Activated T-cell treated with anti-CD3 and anti-CD28 coated beads, Interleukin-2, amount 50 U/mL, for 4 hours (primary cell): Measurements from ENCODE around the gene ITGAL. TPM values are rescaled to one million over a fixed set of nuclear protein-coding genes. Genes with fewer than 3 reads are reported as not detected.
A peak's percentile ranks its signal among the peaks of the same experiment; 100 is the strongest.

ENCODE experiments used
- ATAC-seq, 2 donors: fragments of 200-7000 bp; cut with Tn5 transposase; one replicate each; pipeline ENCODE4 v1.10.0; 2021
- DNase-seq: peaks from one replicate; pipeline ENCODE4 v3.0.0-alpha.2; 2020
- H3K27me3 Mint-ChIP-seq: one replicate; pipeline ENCODE4 v1.8.0; 2021; ENCODE audit warnings: low read depth, mixed read lengths
- H3K36me3 Mint-ChIP-seq: one replicate; pipeline ENCODE4 v1.8.0; 2022; ENCODE audit warnings: mixed read lengths; ENCODE audit not compliant: insufficient read depth
- H3K4me1 Mint-ChIP-seq: one replicate; pipeline ENCODE4 v1.8.0; 2021; ENCODE audit warnings: low read depth, mixed read lengths
- H3K4me3 Mint-ChIP-seq: one replicate; pipeline ENCODE4 v1.8.0; 2021; ENCODE audit warnings: mild to moderate bottlenecking, moderate library complexity, mixed read lengths
- H3K9me3 Mint-ChIP-seq: one replicate; pipeline ENCODE4 v1.8.0; 2021; ENCODE audit warnings: mixed read lengths
- total RNA-seq, 3 donors: library from RNA; stranded (reverse); gene quantifications; one replicate each; pipeline ENCODE4 v1.2.1, GENCODE V29; 2021

The ITGAL gene
- total RNA-seq, 3 donors from 2014 or later, result 193 to 259 (median 220) TPM

DNA sequence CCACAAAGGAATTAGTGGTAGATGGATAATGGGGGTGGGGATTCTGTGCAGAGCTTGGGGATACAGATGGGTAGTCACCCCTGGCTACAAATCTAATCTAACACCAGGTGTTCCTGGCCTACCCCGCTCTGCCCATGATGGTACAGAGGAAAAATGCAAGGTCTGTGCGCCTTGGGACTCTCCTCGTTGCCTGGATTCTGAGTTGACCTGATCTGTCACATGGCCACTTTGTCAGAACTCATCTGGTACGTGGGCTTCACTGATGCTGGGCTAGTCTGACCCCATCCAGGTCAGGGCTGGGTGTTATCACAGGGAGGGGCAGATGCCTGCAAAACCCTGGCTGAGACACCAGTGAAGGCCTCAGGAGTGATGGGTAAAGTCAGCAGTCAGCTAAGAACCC lies 80.4 kb downstream of the ITGAL start:
- Mint-ChIP-seq H3K27me3 (no peaks in the 10 kb centered on the region), H3K4me3 (no peak overlapping the region), H3K9me3 (no peaks in the 10 kb centered on the region), H3K36me3 (peaks cover 15% of the 10 kb centered on the region), H3K4me1 (peaks cover 58% of the 10 kb centered on the region)
- DNase-seq (no peak), ATAC-seq (no peak)

DNA sequence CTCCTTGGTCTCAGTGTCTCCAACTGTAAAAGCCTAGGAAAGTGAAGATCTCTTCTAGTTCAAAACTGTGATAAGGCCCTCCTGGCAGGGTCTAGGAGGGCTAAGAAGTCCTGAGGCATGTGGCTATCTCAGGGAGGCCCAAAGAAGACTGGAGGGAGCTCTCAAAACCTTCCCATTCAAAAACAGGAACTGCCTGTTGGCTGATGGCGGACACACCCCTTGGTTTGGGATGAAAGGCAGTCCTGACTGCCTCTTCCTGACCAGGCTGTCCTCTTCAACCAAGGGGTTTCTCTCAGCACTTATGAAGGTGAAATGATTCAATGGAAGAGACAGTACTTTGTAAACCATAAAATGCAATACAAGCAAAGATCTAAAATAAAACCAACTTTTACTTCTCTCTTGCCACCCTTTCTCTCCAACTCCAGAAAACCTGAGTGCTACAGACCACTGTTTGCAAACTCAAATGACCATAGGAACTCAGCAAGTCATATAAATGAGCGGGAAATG lies 80.9 kb downstream of the ITGAL start:
- no peak for DNase-seq
- ATAC-seq, result no peak
- no peaks in the 10 kb centered on the region for H3K9me3 Mint-ChIP-seq
- peaks cover 58% of the 10 kb centered on the region for H3K4me1 Mint-ChIP-seq
- H3K4me3 Mint-ChIP-seq, result no peak overlapping the region
- H3K27me3 Mint-ChIP-seq, result no peaks in the 10 kb centered on the region
- H3K36me3 Mint-ChIP-seq, result peaks cover 15% of the 10 kb centered on the region

DNA sequence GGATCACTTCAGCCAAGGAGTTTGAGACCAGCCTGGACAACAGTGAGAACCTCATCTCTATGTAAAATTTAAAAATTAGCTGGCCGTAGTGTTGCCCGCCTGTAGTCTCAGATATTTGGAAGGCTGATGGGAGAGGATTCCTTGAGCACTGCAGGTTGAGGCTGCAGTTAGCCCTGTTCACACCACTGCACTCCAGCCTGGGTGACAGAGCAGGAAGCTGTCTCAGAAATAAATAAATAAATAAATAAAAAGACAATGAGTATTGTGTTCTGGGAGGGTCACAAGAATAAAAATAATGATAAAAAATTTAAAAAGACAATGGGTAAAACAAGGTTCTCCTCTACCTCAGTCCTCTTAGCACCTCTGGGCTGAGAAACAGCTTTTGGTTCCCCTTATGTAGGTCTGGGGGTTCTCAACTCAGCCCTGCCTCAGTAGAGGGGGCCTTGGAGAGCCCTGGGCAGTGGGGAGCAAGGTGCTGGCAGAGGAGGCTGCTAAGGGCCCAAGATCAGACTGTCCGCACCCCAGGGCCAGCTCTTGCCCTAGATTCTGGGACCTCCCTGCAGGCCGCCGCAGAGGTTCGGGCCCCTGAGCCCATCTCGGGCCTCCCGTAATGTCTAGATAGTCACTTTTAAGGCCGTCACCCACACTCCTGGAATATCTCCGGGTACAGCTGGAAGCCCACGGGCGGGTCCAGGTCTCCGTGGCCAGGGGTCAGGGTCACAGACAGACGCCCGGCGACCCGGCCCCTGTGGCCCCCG lies 82.2 kb downstream of the ITGAL start:
- no peak for DNase-seq
- Mint-ChIP-seq H3K9me3 (no peaks in the 10 kb centered on the region), H3K27me3 (no peaks in the 10 kb centered on the region), H3K36me3 (peaks cover 15% of the 10 kb centered on the region), H3K4me1 (peaks cover 58% of the 10 kb centered on the region), H3K4me3 (no peak overlapping the region)
- ATAC-seq, result no peak

DNA sequence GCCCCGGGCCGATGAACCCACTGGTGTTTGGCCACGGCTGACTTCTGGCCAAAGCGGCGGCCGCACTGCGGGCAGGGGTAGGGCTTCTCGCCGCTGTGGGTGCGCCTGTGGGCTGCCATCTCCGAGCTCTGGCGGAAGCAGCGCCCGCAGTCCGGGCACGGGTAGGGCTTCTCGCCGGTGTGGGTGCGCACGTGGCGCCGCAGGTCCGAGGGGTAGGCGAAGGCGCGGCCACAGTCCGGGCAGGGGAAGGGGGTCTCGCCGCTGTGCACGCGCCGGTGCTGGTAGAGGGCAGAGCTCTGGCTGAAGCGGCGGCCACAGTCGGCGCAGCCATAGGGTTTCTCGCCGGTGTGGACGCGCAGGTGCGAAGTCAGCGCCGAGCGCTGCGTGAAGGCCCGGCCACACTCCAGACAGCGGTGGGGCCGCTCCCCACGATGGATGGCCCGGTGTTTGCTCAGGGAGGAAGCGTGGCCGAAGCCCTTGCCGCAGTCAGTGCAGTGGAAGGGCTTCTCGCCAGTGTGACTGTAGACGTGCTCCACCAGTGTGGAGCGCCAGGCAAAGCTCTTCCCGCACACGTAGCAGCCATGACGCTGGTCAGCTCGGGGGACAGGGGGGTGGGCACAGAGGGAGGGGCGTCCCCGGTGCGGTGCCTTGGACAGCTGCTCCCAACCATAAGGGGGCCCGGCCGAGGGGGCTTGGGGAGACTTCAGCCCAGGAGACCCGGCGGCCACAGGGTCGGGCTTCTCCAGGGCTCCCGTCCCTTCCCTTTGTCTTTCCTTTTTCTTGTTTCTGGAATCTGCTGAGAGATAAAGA lies 83.0 kb downstream of the ITGAL start:
- Mint-ChIP-seq H3K9me3 (no peaks in the 10 kb centered on the region), H3K27me3 (no peaks in the 10 kb centered on the region), H3K4me1 (peaks cover 58% of the 10 kb centered on the region), H3K36me3 (peaks cover 15% of the 10 kb centered on the region), H3K4me3 (peak overlapping the region; percentile 89)
- ATAC-seq (no peak), DNase-seq (no peak)

DNA sequence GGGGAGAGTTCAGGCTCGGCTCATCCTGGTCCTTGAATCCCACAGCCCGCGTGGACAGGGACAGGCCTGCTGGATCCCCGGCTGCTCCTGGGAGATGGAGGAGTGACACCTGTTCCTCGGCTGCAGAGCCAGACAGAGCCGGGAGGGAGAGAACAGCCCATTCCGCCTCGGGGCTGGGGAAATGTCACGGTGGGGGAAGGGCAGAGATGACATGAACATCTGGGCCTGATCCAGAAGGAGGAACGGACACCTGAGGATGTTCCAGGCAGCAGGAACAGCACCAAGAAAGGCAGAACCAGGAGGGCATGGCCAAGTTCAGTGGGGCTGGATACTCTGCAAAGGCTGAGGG lies 83.6 kb downstream of the ITGAL start:
- DNase-seq, result no peak
- no peaks in the 10 kb centered on the region for H3K9me3 Mint-ChIP-seq
- peak overlapping the region; percentile 89 for H3K4me3 Mint-ChIP-seq
- peaks cover 58% of the 10 kb centered on the region for H3K4me1 Mint-ChIP-seq
- peaks cover 15% of the 10 kb centered on the region for H3K36me3 Mint-ChIP-seq
- no peak for ATAC-seq
- H3K27me3 Mint-ChIP-seq, result no peaks in the 10 kb centered on the region

DNA sequence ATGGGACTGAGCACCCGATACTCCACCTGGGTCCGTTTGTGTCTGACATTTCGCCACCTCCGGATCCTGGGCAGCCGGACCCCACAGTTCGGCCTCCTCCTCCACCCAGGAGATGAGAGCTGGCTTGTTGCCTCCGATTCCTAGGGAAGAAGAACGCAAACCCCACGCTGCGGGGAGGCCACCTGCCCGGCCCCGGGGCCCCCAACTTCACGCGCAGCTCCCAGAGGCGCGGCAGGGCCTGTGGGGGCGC lies 85.1 kb downstream of the ITGAL start:
- H3K9me3 Mint-ChIP-seq, result no peaks in the 10 kb centered on the region
- H3K27me3 Mint-ChIP-seq, result no peaks in the 10 kb centered on the region
- DNase-seq (no peak), ATAC-seq (peak in 1 of 2 donors; percentile 0)
- peaks cover 15% of the 10 kb centered on the region for H3K36me3 Mint-ChIP-seq
- peak overlapping the region; percentile 89 for H3K4me3 Mint-ChIP-seq
- H3K4me1 Mint-ChIP-seq, result peaks cover 49% of the 10 kb centered on the region

DNA sequence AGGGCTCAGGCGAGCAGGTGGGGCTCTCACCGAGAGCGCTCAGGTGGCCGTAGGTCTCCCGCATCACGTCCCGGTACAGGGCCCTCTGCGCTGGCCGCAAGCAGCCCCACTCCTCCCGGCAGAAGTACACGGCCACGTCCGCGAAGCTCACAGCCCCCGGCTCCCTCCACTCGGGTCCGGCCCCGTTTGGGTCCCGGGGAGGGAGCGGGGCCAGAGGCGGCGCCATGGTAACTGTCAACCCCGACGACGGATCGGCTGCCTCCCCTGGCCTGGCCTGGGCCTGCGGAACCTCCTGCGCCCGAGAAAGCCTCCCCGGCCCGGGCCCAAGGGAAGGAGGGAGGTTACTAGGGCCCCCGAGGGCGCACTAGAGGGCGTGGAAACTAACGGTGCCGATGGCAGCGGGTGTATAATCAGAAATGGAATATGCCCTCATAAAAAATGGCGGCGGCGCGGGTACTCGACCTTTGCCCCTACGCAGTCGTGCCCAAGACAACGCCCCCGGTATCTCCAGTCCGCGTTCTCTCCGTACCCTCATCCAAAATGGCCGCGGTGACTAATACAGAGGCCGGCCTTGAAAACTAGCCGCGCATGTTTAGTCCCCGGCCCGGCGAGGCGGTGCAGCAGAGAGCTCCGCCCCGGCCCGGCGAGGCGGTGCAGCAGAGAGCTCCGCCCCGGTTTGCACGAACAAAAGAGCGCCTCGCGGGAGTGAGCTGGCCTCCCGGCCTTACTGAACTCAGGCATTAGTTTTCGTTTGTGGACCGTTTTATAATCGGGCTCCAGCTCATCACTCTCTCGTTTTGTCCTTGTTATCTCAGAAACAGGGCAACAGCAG lies 85.6 kb downstream of the ITGAL start, which contains the start of gene ZNF764:
ZNF764 (minus strand) TSS at position 418 of the 832 bp plus-strand sequence; CDS start at position 226, 192 bp downstream.
- peaks cover 15% of the 10 kb centered on the region for H3K36me3 Mint-ChIP-seq
- DNase-seq (peak; percentile 96), ATAC-seq (peak; percentile 94 to 96)
- H3K4me3 Mint-ChIP-seq, result peak within 1 kb of the TSS; percentile 89
- H3K9me3 Mint-ChIP-seq, result no peaks in the 10 kb centered on the region
- no peaks in the 10 kb centered on the region for H3K27me3 Mint-ChIP-seq
- peaks cover 44% of the 10 kb centered on the region for H3K4me1 Mint-ChIP-seq

DNA sequence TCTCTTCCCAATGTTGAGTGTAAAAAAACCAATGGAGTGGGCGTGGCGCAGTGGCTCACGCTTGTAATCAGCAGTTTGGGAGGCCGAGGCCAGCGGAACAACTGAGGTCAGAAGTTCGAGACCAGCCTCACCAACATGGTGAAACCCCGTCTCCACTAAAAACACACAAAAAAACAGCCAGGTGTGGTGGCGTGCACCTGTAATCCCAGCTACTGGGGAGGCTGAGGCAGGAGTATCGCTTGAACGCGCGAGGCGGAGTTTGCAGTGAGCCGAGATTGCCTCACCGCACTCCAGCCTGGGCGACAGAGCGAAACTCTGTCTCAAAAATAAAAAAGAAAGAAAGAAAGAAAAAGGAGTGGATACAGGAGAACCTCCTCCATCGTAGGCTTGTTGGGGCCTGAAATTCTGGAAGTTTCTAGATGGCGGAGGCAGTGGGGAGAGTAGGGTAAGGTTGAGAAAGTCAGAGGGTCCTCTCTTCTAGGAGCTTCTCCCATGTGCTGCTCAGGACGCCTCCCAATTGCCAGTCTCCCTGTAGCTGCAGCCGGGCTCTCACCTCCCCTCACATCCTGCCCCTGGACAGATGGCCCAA lies 86.3 kb downstream of the ITGAL start:
- H3K4me3 Mint-ChIP-seq, result peak overlapping the region; percentile 89
- ATAC-seq (no peak), DNase-seq (no peak)
- peaks cover 37% of the 10 kb centered on the region for H3K4me1 Mint-ChIP-seq
- peaks cover 11% of the 10 kb centered on the region for H3K36me3 Mint-ChIP-seq
- no peaks in the 10 kb centered on the region for H3K27me3 Mint-ChIP-seq
- H3K9me3 Mint-ChIP-seq, result no peaks in the 10 kb centered on the region

DNA sequence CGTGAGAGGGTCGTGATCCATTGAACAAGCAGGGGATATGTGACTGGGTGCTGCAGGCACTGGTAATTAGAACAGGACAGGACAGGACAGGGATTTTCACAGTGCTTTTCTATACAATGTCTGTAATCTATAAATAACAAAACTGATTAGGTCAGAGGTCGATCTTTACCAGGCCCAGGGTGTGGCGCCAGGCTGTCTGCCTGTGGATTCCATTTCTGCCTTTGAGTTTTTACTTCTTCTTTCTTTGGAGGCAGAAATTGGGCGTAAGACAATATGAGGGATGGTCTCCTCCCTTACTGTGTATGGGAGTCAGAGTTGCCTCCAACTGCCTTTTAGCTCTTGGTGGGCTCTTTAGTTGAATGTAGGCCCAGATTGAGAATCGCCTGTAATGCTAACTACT lies 87.1 kb downstream of the ITGAL start:
- no peak for DNase-seq

DNA sequence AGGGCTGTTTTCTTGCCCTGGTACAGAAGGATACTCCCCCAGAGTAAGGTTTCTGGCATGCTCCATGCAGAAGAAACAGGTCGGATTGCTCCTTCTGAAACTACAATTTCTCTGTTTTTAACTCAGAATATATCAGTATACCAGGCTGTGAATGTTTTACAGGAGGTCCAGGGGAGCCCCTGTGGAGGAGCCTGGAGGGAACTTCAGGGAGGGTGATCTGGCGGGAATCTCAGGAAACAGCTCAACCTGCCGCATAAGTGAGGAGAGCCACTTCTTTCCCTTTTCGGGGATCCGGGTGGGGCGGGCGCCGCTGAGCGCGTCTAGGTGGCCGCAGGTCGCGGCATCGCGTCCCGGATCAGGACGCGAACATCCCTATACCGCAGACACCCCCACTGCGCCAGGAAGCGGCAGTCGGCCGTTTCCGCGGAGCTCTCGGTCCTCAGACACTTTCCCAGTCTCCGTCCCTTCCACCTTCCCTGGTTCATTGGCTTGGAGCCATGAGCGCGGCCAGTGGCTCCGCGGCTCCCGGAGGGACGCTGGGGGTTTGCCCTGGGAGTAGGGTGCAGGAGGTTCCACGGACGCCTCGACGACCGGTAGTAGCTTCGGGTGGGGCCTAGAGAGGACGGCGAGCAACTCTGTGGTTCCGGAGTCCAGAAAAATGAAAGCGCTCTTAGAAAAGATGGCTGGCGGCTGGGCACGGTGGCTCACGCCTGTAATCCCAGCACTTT lies 88.7 kb downstream of the ITGAL start:
- no peaks in the 10 kb centered on the region for H3K27me3 Mint-ChIP-seq
- H3K36me3 Mint-ChIP-seq, result peaks cover 1% of the 10 kb centered on the region
- H3K4me1 Mint-ChIP-seq, result peaks cover 30% of the 10 kb centered on the region
- H3K4me3 Mint-ChIP-seq, result peak overlapping the region; percentile 82
- no peaks in the 10 kb centered on the region for H3K9me3 Mint-ChIP-seq
- no peak for DNase-seq
- ATAC-seq, result no peak

More for the DNA sequence above, 87.1 kb downstream of the ITGAL start:
- Mint-ChIP-seq H3K36me3 (peaks cover 5% of the 10 kb centered on the region), H3K9me3 (no peaks in the 10 kb centered on the region), H3K27me3 (no peaks in the 10 kb centered on the region), H3K4me1 (peaks cover 30% of the 10 kb centered on the region), H3K4me3 (no peak overlapping the region)
- ATAC-seq, result no peak

DNA sequence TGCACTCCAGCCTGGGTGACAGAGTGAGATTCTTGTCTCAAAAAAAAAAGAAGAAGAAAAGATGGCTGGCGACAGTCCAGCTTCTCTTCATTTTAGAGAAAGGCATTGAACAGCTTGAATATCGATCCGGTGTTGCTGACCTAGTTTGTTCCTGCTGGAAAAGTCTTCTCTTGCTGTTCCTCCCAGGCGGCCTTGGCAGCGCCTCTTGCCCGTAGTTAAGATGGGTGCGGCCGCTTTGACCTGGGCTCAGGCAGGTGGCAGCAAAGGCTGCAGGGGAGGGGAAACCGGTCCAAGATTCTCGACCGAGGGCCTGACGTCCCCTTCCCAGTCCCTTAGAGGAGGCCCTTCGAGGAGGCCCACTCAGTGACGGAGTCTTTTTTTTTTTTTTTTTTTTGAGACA lies 89.5 kb downstream of the ITGAL start:
- ATAC-seq (no peak), DNase-seq (no peak)
- no peaks in the 10 kb centered on the region for H3K27me3 Mint-ChIP-seq
- peaks cover 33% of the 10 kb centered on the region for H3K4me1 Mint-ChIP-seq
- peak overlapping the region; percentile 82 for H3K4me3 Mint-ChIP-seq
- H3K36me3 Mint-ChIP-seq, result no peaks in the 10 kb centered on the region
- no peaks in the 10 kb centered on the region for H3K9me3 Mint-ChIP-seq

DNA sequence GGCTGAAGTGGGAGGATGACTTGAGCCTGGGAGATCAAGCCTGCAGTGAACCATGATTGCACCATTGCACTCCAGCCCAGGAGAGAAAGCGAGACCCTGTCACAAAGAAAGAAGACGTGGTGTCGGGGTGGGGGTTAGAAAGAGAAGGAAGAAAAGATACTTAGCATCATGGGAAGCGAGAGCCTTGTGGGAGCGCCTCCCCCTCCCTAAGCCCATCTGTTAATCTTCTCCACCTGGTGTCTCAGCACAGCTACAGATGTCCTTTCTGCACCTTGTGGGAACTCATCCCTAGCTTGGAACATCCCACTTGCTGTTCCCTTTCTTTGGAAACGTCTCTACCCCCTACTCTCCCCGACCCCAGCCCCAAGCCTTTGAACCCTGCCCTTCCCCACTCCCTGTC lies 93.0 kb downstream of the ITGAL start:
- Mint-ChIP-seq H3K36me3 (no peaks in the 10 kb centered on the region), H3K27me3 (no peaks in the 10 kb centered on the region), H3K4me3 (no peak overlapping the region), H3K9me3 (no peaks in the 10 kb centered on the region), H3K4me1 (peaks cover 37% of the 10 kb centered on the region)
- DNase-seq, result no peak
- ATAC-seq, result no peak

DNA sequence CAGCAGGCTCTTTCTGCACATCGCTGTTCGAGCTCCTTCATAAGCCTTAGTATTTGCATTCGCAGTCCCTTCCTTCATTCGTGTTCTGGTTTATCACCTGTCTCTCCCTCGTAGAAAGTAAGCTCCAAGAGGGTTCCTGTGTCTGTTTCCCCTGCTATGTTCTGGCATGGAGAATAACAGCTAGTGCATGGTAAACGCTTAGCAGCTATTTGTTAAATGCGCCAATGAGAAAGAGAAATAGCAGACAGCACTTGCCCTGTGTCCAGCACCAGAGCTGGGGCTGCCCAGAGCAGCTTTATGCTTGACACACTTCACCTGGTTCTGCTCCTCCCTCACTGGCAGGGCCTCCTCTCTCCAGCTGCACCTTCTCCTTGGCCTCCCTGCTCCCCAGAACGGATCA lies 93.4 kb downstream of the ITGAL start:
- Mint-ChIP-seq H3K27me3 (no peaks in the 10 kb centered on the region), H3K4me3 (no peak overlapping the region), H3K36me3 (no peaks in the 10 kb centered on the region), H3K9me3 (no peaks in the 10 kb centered on the region), H3K4me1 (peaks cover 38% of the 10 kb centered on the region)
- ATAC-seq (no peak), DNase-seq (no peak)
